GM19240 (cell line): ENCODE data around the gene TAF6.
"Not testable (repeated sequence)": the region's sequence is repeated elsewhere in the genome, so short reads cannot be mapped to it uniquely, and the experiment has no call there.

Source experiments
- DNase-seq: peaks from one replicate; pipeline ENCODE4 v3.0.0; 2011; ENCODE audit warnings: low spot score; ENCODE audit not compliant: insufficient read length

The TAF6 gene

GRCh38 chr7:100152937-100153666, 33.9 kb upstream of the TAF6 start:
- DNase-seq = no peak

DNA sequence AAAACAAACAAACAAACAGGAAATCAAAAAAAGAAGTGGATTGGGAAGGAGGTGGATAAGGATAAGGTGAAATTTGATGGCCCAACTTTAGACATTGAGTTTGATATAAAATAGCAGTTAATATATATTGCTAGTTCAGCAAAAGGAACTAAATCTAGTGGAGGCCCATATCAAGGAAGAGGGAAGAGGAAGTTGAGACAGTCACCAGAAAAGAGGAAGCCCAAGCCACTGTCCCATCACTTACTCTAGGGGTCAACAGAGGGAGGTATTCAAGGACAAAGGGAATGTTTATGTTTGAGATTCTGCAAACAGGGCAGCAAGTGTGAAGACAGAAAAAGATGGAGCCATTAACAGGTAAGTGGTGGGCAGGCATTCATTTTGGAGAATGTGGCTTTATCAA, 33.2 kb upstream of the TAF6 start:
- DNase-seq = no peak

- peak; percentile 98 for DNase-seq
Measured at GRCh38 chr7:100148559-100149328, 29.6 kb upstream of the TAF6 start, which contains the start of gene LAMTOR4. Gene LAMTOR4 (plus strand): TSS chr7:100148918. CDS start chr7:100148973, 55 bp downstream.

- DNase-seq = no peak
Measured at GRCh38 chr7:100148225-100148558, 29.0 kb upstream of the TAF6 start.

DNA sequence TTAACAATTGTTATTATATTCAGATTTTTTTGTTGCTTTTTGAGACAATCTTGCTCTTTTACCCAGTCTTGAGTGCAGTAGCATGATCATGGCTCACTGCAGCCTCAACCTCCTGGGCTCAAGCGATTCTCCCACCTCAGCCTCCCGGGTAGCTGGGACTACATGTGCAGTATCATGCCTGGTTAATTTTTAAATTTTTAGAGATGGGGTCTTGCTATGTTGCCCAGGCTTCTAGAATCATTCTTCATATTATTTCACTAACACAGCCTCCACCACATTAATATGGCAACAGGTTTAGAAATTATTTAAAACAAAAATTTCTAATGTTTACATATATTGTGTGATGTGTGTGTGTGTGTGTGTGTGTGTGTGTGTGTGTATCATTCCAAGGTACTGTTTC, 28.1 kb upstream of the TAF6 start:
- no peak for DNase-seq

DNA sequence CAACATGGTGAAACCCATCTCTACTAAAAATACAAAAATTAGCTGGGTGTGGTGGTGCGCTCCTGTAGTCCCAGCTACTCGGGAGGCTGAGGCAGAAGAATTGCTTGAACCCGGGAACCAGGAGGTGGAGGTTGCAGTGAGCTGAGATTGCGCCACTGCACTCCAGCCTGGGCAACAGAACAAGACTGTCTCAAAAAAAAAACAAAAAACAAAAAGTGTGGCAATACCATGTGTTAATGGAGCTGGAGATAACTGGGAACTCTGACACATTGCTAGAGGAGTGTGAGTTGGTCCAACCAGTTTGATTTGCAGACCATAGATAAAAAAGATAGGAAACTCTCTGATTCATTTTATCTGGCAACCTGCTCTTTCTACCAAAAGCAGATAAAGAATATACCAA, 27.2 kb upstream of the TAF6 start:
- DNase-seq = not testable (repeated sequence)

GRCh38 chr7:100142461-100142860, 23.3 kb upstream of the TAF6 start:
- no peak for DNase-seq

DNA sequence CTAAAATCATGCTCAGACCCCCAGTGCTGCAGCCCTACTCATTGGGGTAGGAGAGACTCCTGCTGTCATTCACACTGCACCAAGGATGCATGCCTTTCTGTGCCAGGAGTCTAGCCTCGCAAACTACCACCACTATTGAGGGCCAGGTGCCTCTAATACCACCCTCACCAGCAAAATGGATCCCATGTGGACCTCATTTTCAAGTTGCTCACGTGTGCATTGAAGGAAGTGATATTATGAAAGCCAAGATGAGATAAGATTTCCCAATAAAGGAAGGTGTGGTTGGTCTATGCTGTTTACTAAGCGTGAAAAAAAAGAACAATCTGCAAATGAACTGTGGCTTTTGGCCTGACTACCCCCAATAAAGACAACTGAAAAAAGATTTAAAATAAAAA, 22.4 kb upstream of the TAF6 start:
- DNase-seq = no peak

DNA sequence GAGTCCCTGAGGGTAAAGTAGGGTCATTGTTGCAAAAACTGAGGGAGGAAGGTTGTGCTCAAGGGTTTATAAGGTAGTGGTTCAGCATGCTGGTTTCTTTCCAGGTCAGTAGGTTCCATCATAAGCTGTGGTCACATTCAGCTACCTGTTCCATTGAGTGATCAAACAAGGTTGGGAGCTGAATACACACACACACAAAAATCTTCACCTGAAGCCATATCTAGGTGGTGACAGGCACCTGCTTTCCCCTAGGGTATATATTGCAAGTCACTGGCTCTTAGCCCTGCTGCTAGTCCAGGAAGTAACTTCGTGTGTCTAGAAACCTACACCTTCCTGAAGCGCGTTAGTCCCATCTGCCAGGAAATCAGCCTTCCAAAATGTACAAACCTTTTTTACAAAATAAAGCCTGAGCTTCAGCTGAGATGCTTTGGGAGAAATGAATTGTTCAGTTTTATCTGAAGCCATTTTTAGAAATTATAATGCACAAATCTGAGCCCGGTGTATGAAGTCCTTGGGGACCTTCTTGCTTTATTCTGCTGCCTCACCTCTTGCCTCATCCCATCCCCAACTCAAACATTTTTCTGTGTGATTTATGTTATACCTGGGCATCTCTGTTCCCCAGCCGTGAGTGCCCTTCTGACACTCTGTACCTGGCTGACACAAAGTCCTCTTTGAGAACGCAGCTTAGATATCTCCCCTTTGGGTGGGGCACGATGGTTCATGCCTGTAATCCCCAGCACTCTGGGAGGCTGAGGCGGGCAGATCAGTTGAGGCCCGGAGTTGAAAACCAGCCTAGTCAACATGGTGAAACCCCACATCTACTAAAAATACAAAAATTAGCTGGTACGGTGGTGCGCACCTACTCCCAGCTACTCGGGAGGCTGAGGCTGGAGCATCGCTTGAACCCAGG, 18.9 kb upstream of the TAF6 start:
- no peak for DNase-seq

GRCh38 chr7:100132697-100133151, 13.6 kb upstream of the TAF6 start:
- DNase-seq = peak; percentile 57

GRCh38 chr7:100132126-100132525, 13.0 kb upstream of the TAF6 start:
- no peak for DNase-seq

DNA sequence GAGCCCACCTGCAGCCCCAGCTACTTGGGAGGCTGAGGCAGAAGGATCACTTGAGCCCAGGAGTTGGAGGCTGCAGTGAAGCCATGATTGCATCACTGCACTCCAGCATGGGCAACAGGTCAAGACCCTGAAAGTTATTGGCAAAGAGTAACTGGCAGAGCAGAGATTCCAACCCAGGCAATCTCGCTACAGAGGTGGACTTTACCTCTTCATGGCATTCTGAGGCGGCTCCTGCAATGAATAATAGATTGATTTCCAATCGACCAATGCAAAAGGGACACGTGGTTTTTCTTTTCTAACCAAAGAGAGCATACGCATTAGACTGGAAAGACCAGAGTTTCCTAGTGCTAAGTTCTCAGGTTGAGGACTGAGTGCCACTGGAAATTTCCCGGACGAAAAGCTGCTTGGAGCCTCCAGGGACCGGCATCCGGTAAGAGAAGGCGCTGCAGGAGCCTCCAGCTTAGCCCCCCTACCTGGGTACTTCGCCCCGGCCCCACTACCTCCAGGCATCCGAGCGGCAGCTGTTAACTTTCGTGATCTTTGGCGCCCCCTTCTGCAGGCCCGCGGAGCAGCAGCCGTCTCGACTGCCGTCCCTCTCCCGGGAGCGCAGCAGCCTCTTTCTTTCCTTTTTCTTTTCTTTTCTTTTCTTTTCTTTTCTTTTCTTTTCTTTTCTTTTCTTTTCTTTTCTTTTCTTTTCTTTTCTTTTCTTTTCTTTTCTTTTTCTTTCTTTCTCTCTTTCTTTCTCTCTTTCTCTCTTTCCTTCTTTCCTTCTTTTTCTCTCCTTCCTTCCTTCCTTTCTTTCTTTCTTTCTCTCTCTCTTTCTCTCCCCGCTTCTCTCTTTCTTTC, 11.7 kb upstream of the TAF6 start:
- DNase-seq = peak; percentile 61

DNA sequence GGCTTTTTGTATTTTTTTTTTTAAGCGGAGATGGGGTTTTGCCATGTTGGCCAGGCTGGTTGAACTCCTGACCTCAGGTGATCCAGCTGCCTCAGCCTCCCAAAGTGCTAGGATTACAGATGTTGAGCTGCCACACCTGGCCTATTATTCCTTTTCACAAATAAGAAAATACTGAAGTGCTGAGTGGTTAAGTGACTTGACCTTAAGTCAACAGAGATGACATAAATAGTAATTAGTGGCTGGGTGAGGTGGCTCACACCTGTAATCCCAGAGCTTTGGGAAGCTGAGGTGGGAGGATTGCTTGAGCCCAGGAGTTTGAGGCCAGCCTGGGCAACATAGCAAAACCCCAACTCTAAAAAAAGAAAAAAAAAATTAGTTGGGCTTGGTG, 11.1 kb upstream of the TAF6 start:
- not testable (repeated sequence) for DNase-seq

GRCh38 chr7:100128637-100128963, 9.4 kb upstream of the TAF6 start:
- no peak for DNase-seq

GRCh38 chr7:100127866-100128636, 8.9 kb upstream of the TAF6 start:
- DNase-seq = no peak

DNA sequence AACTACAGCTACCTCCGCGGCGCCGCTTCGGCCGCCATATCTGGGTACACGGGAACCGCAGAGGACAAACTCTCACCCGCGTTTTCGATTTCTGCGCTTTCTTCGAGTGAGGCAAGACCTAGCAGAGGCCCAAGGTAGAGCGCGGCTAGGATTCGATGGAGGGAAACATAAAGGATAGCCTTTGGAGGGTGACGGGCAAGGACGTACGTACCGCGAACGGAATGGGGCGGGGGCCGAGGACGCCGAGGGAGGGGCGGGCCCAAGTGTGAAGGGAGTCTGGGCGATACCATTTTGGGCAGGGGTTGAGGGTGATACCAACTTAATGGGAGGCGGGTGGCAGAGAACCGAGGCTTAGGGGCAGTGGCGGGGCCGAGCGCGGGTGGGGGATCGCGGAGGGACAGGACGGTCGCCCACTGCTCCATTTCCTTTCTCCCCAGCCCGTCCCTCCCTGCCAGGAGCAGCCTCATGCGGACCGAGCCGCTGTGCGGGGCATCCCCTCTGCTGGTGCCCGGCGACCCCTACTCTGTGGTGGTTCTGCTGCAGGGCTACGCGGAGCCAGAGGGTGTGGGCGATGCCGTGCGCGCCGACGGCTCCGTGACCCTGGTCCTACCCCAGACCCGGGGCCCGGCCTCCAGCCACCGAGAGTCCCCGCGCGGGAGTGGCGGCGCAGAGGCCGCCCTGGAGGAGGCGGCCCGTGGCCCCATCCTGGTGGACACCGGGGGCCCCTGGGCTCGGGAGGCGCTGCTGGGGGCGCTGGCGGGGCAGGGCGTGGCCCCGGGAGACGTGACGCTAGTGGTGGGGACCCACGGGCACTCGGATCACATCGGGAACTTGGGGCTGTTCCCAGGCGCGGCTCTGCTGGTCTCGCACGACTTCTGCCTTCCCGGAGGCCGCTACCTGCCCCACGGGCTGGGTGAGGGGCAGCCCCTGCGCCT, 8.0 kb upstream of the TAF6 start, which contains the start of gene MBLAC1:
TSS of gene MBLAC1 (plus strand) at position 37 of the 935 bp plus-strand sequence. CDS start at position 466, 429 bp downstream.
- no peak for DNase-seq

GRCh38 chr7:100126239-100126930, 7.2 kb upstream of the TAF6 start:
- no peak for DNase-seq
